Subcutaneous adipose tissue (tissue), 4 donors: ENCODE results near the gene PRCP. TPM values are rescaled to one million over a fixed set of nuclear protein-coding genes. Genes with fewer than 3 reads are reported as not detected.

Source experiments
- total RNA-seq, 4 donors: library from RNA; depleted of rRNA; stranded (reverse); fragments of >200 nt; gene quantifications; one replicate each; pipeline ENCODE4 v1.1.0, GENCODE V29; 2016
- TF ChIP-seq, protein P1 (sequence below): fragments of 450-650 bp; IDR thresholded peaks from one replicate; pipeline ENCODE4 v1.5.1; 2016; ENCODE audit warnings: low read depth, mild to moderate bottlenecking, control low read depth, antibody characterized with exemption, moderate library complexity

The PRCP gene
- total RNA-seq, 4 donors from 2014 or later, result 45.2 to 126 (median 95.7) TPM

DNA sequence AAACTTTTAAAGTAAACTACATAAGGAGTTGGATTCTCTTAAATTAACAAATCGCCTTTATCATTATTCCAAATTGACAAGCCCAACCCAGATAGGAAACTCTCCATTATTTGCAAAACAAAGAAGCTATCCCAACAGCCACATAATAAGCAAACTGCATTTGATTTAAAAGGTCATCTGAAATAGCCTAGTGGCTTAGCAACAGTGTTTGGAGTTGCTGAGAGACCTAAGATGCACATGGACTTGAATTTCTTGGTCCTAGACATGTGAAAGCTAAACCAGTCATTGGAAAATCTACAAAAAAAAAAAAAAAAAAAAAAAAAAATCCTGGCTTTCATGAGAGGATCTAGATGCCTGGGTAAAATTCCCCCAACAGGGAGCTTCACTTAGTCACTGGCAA, 69.5 kb downstream of the PRCP start:
- TF ChIP-seq, protein P1, sequence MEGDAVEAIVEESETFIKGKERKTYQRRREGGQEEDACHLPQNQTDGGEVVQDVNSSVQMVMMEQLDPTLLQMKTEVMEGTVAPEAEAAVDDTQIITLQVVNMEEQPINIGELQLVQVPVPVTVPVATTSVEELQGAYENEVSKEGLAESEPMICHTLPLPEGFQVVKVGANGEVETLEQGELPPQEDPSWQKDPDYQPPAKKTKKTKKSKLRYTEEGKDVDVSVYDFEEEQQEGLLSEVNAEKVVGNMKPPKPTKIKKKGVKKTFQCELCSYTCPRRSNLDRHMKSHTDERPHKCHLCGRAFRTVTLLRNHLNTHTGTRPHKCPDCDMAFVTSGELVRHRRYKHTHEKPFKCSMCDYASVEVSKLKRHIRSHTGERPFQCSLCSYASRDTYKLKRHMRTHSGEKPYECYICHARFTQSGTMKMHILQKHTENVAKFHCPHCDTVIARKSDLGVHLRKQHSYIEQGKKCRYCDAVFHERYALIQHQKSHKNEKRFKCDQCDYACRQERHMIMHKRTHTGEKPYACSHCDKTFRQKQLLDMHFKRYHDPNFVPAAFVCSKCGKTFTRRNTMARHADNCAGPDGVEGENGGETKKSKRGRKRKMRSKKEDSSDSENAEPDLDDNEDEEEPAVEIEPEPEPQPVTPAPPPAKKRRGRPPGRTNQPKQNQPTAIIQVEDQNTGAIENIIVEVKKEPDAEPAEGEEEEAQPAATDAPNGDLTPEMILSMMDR, result no peak

DNA sequence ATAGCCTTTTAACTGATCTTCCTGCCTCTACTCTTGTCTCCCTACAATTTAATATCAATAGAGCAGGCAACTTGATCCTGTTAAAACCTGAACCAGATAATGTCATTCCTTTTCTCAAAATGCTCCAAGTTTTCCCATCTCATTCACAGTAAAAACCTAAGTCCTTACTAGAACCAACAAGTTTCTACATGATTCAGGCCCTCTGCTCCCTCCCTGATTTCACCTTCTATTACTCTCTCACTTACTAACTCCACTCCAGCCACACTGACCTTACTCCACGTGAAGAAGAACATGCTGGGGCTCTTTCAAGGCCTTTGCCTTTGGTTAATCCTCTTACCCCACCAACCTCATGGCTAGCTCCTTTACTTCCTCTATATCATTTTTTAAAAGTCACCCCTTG, 71.1 kb downstream of the PRCP start:
- TF ChIP-seq, protein P1, result no peak

DNA sequence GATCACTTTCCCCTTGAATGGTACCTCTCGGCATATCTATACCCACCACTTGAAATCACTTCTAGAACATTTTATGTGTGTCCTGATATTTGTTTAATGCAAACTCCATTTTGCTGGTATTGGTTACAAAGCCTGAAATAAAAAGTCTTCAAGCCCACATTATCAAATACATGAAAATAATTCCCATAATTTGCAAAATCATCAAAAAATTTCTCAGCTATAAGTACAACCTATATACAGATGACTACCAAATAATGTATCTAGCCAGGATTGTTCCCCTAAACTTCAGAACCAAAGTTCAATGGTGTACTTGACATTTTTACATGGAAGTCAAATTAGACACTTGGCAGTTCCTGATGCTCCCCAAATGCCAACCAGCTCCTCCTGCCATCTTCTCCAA, 71.8 kb downstream of the PRCP start:
- TF ChIP-seq, protein P1, result no peak

DNA sequence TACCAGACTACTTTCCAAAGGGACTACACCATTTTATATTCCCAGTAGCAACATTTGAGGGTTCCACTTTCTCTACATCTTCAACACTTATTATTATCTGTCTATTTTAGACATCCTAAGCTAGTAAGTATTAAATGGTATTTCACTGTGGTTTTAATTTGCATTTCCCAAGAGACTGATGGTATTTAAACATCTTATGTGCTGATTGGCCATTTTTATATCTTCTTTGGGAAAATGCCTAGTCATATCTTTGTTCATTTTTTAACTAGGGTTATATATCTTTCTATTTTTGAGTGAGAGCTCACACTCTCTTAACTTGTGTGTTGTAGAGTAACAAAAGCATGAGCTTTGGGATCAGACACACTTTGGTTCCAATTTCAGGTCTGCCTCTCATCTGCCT, 73.7 kb downstream of the PRCP start:
- TF ChIP-seq, protein P1, result no peak

DNA sequence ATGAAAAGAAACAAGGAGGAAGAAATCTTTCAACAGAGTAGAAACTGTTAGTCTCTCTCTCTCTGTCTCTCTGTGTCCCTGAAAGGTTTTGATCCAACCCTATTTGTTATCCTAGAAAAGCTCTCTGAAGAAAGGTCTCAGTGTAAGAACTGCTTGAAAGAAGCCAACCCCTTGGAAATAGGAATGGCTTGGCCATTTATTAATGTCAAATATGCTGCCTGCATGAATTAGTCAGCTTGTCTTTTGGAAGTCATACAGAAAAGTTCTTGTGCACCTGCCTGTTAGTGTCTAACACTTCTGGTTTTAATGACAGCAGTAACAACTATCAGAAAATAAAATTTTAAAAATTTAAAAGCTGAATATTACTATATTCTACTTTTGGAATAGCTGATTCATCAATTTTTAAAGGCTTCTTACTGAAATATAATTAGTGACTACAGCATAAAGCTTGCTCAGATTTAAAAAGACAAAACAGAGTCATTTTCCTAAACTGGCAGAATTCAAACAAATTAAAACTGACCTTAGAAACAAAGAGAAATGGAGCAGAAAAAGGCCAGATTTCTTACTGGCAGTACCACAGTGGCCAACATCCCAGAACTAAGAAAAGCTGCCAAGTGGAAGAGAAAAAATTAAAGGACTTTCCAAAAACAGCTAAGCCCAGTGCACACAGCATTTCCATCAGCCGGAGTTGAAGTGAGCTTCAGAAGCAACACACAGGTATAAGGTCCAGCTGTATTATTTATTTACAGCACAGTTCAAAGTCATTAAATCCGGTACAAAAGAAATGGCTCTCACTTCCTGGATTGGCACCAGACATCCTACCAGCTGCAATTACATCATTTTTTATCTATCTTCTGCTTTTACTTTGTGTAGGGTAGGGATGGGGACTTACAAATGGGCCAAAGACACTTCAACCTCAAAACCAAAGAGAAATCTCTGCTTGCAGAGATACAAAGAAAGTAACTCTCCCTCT, 76.3 kb downstream of the PRCP start:
- TF ChIP-seq, protein P1, result no peak

DNA sequence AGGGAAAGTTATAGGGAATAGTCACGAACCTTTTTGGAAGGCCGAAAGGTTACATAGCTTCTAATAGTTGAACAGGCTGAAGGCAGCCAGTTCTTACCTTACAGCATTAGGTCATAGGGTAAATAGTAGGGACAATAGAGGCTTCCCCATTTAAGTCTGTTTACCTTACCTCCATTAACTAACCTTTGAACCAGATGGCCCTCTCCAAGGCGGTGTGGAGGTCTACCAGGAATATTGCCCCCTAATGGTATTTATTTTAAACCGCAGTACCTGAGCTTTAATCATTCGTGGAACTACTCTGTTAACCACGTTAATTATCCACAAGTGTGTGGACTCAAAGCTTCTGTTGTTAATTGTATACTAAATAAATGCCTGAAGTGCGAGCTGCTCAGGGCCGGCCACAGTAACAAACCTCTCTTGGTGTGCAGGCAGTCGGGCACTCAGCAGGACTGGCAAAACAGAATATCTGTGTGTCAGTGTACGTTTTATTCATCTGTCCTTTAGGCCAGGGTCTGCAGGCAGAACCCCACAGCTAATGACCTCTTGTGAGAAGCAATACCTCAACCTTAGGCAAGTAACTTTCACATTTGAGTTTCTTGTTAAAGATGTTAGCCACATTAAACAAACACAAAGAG, 81.7 kb downstream of the PRCP start:
- TF ChIP-seq, protein P1, result no peak

DNA sequence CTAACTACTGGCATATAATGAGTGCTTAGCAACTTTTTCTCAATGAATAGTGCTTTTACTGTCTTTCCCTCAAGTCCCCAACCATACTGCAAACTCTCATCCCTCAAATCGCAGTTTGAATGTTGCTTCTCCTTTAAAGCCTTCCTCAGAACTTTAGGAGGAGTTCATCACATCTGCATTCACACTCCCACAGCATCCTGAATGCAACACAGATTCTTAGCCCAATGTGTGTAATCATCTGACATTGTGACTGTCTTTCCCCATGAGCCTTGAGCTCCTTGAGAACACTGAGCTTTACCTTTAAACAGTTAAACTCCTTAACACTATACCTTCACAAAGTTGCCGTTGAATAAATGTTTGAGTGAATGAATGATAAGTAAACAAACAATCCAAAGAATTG, 84.8 kb downstream of the PRCP start:
- TF ChIP-seq, protein P1, result no peak
